ENCODE results near the gene UNKL.

Gene UNKL

DNA sequence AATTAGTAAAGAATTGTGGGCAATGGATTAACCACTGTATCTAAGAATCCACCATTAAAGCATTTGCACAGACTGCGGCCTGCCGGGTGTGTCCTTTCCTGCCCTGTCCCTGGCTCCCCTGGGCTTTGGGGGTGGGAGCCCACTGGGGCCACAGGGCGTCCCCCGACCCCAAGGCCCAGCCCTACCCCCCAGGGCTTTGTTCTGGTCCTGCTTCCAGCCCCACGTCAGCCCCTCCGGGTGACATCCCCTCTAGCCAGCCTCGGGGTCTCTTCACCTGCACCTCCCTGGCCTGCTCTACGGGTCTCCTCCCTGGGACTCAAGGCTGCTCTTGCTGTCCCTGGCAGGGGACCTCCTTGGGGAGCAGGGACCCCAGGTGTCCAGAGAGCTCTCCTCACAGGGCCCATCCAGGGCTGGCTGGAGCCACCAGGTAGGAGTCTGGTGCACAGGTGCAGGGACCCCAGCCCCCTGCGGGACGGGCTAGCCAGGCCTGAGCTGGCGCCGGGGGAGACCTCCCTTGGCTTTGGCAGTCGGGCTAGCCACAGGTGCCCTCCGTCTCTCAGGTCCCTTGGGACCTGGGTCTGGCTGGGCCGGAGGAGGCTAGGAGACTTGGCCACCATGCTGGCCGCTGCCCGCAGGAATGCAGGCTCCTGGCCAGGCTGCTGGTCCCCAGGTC, 87.4 kb downstream of the UNKL start:
- DNase-seq (ENCODE audit: extremely low read depth, insufficient read length) = no peak
- Histone ChIP-seq H3K36me3 (ENCODE audit: control insufficient read depth, insufficient read depth, low read length) (peaks cover 6% of the 10 kb centered on the region), H3K4me3 (replicated peaks; ENCODE audit: low read depth, low read length) (no peak overlapping the region), H3K27me3 (replicated peaks; ENCODE audit: control insufficient read depth, insufficient read depth, low read length) (no peaks in the 10 kb centered on the region)
- TF ChIP-seq, protein P1, sequence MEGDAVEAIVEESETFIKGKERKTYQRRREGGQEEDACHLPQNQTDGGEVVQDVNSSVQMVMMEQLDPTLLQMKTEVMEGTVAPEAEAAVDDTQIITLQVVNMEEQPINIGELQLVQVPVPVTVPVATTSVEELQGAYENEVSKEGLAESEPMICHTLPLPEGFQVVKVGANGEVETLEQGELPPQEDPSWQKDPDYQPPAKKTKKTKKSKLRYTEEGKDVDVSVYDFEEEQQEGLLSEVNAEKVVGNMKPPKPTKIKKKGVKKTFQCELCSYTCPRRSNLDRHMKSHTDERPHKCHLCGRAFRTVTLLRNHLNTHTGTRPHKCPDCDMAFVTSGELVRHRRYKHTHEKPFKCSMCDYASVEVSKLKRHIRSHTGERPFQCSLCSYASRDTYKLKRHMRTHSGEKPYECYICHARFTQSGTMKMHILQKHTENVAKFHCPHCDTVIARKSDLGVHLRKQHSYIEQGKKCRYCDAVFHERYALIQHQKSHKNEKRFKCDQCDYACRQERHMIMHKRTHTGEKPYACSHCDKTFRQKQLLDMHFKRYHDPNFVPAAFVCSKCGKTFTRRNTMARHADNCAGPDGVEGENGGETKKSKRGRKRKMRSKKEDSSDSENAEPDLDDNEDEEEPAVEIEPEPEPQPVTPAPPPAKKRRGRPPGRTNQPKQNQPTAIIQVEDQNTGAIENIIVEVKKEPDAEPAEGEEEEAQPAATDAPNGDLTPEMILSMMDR (IDR thresholded peaks at IDR 0.05; ENCODE audit: insufficient read depth, low read length, poor library complexity, severe bottlenecking) = no peak

DNA sequence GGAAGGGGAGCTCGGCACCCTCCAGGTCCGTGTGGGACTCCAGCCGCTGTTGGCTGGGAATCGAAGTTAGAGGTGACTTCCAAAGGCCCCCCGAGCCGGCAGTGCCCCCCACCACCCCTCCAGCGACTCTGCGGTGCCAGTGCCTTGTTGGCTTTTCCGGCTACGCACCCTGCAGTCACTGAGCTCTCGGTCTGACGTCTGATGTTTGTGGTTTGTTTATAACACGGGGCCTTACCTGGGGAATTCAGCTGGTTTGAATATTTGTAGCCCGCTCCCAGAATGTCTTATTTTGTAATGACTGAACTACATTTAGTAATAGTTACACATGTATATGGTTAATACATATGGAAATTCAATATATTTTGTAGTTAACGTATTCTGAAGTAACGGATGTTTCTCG, 88.1 kb downstream of the UNKL start:
- TF ChIP-seq, protein P1 (IDR thresholded peaks at IDR 0.05; ENCODE audit: insufficient read depth, low read length, poor library complexity, severe bottlenecking) = no peak

DNA sequence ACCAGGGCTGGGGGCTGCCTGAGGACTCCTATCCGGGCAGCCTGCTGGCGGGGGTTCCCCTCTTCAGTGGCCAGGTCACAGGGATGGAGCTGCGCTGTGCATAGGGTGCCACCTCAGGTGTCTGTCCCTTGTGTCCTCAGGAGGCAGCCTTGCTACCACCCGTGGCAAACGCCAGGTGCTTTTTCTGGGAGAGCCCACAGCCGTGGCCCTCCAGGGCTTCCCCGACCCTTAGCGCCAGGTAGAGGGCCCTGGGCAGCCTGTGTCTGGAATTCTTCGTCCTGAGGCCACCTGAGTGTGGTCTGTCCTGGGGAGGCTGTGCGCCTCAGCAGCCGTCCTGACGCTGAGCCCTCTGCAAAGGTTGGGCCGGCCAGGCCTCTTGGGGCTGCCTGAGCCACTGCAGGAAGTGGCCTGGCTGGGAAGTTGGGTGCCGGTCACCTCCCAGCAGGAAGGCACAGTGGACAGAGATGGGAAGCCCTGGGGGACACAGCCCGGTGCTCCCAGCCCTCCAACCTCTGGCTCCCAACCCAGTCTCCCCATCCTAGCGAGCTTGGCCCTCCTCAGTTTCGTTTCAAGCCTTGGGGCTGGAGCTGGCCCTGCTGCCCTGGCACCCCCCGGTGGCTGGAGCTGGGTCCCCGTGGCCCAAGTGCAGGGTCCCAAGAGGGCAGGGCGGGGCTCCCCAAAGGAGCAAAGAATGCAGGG, 88.7 kb downstream of the UNKL start:
- no peak overlapping the region; the same call in 1 of the 2 replicates for H3K4me3 ChIP-seq (replicated peaks; ENCODE audit: low read depth, low read length)
- TF ChIP-seq, protein P1 (IDR thresholded peaks at IDR 0.05; ENCODE audit: insufficient read depth, low read length, poor library complexity, severe bottlenecking) = no peak
- DNase-seq (ENCODE audit: extremely low read depth, insufficient read length) = no peak
- H3K36me3 ChIP-seq (ENCODE audit: control insufficient read depth, insufficient read depth, low read length) = peaks cover 10% of the 10 kb centered on the region
- no peaks in the 10 kb centered on the region for H3K27me3 ChIP-seq (replicated peaks; ENCODE audit: control insufficient read depth, insufficient read depth, low read length)

More for the DNA sequence above, 88.1 kb downstream of the UNKL start:
- peaks cover 7% of the 10 kb centered on the region for H3K36me3 ChIP-seq (ENCODE audit: control insufficient read depth, insufficient read depth, low read length)
- no peak overlapping the region; the same call in none of the 2 replicates for H3K4me3 ChIP-seq (replicated peaks; ENCODE audit: low read depth, low read length)
- H3K27me3 ChIP-seq (replicated peaks; ENCODE audit: control insufficient read depth, insufficient read depth, low read length) = no peaks in the 10 kb centered on the region
- DNase-seq (ENCODE audit: extremely low read depth, insufficient read length) = no peak

DNA sequence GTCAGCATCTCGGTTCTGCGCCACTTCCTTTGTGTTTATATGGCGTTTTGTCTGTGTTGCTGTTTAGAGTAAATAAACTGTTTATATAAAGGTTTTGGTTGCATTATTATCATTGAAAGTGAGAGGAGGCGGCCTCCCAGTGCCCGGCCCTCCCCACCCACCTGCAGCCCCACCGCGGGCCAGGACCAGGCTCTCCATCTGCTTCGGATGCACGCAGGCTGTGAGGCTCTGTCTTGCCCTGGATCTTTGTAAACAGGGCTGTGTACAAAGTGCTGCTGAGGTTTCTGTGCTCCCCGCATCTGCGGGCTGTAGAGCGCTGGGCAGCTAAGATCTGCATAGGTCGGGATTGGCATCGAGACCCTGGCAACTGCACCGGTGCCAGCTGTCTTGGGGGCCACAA, 89.2 kb downstream of the UNKL start:
- DNase-seq (ENCODE audit: extremely low read depth, insufficient read length) = no peak
- TF ChIP-seq, protein P1 (IDR thresholded peaks at IDR 0.05; ENCODE audit: insufficient read depth, low read length, poor library complexity, severe bottlenecking) = no peak
- Histone ChIP-seq H3K27me3 (replicated peaks; ENCODE audit: control insufficient read depth, insufficient read depth, low read length) (no peaks in the 10 kb centered on the region), H3K4me3 (replicated peaks; ENCODE audit: low read depth, low read length) (no peak overlapping the region), H3K36me3 (ENCODE audit: control insufficient read depth, insufficient read depth, low read length) (peaks cover 12% of the 10 kb centered on the region)

DNA sequence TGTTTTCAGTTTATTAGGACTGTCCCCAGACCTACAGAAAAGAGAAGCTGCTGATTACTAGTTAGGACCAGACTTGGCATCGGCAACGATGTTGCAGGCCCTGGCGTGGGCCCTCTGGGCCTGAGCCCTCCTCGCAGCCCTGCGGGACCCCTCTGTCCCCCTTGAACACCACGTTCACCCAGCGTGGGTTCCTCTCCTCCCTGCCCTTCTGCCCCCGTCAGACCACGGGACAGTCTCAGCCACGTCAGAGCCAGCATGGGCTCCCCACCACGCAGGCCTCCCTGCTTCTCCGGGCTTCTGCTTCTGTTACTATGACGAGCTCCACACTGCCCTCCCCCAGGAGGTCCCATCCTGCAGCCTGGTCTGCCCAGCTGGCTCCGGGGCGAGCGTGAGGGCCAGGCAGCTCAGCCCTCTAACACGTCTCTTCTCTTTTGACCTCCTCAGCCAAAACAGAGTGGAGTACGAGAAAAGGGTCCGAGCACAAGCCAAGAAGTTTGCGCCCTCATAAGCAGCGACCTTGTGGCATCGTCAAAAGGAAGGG, 90.1 kb downstream of the UNKL start:
- DNase-seq (ENCODE audit: extremely low read depth, insufficient read length) = no peak
- Histone ChIP-seq H3K4me3 (replicated peaks; ENCODE audit: low read depth, low read length) (no peak overlapping the region), H3K36me3 (ENCODE audit: control insufficient read depth, insufficient read depth, low read length) (peaks cover 15% of the 10 kb centered on the region), H3K27me3 (replicated peaks; ENCODE audit: control insufficient read depth, insufficient read depth, low read length) (no peaks in the 10 kb centered on the region)
- TF ChIP-seq, protein P1 (IDR thresholded peaks at IDR 0.05; ENCODE audit: insufficient read depth, low read length, poor library complexity, severe bottlenecking) = no peak

Measured in GM06990 (cell line).